Lower leg skin (tissue), 4 donors: ENCODE results near the gene TBX1. TPM values are rescaled to one million over a fixed set of nuclear protein-coding genes. Genes with fewer than 3 reads are reported as not detected.

ENCODE experiments used
- DNase-seq, 2 donors: peaks; one replicate each; pipeline ENCODE4 v3.0.0-alpha.2; 2019; ENCODE audit warnings: low spot score in 2 of 2
- H3K4me3 ChIP-seq: fragments of 200-600 bp; sonication (generic); 2 replicates; pipeline ENCODE4 v1.5.1; 2017; ENCODE audit warnings: mild to moderate bottlenecking, low read depth; ENCODE audit not compliant: poor library complexity, severe bottlenecking
- CTCF ChIP-seq, 3 donors: fragments of 450-650 bp; IDR thresholded peaks; one replicate each; pipeline ENCODE4 v1.5.1; 2016; ENCODE audit warnings: antibody characterized with exemption in 3 of 3, mild to moderate bottlenecking in 3 of 3, moderate library complexity in 2 of 3
- POLR2A ChIP-seq, 2 donors: fragments of 450-650 bp; IDR thresholded peaks; one replicate each; pipeline ENCODE4 v1.6.1; 2016 to 2017; ENCODE audit warnings: antibody characterized with exemption in 2 of 2, mild to moderate bottlenecking in 1 of 2, moderate library complexity in 1 of 2
- WGBS, 2 donors: methylation state at CpG; one replicate each; pipeline ENCODE4 v1.1.5; 2018; 5-methylcytosine and 5-hydroxymethylcytosine counted together
- intact Hi-C: fragments of 100-400 bp; cut with DNase I; formaldehyde crosslinking; loops from one replicate; pipeline ENCODE4 v1.15.0; 2023; ENCODE audit warnings: low total_unique reads
- total RNA-seq, 4 donors: library from RNA; depleted of rRNA; stranded (reverse); fragments of >200 nt; gene quantifications; one replicate each; pipeline ENCODE4 v1.1.0, GENCODE V29; 2016

The TBX1 gene
- total RNA-seq, 4 donors from 2014 or later, result 1.5 to 14.1 (median 4.9) TPM

DNA sequence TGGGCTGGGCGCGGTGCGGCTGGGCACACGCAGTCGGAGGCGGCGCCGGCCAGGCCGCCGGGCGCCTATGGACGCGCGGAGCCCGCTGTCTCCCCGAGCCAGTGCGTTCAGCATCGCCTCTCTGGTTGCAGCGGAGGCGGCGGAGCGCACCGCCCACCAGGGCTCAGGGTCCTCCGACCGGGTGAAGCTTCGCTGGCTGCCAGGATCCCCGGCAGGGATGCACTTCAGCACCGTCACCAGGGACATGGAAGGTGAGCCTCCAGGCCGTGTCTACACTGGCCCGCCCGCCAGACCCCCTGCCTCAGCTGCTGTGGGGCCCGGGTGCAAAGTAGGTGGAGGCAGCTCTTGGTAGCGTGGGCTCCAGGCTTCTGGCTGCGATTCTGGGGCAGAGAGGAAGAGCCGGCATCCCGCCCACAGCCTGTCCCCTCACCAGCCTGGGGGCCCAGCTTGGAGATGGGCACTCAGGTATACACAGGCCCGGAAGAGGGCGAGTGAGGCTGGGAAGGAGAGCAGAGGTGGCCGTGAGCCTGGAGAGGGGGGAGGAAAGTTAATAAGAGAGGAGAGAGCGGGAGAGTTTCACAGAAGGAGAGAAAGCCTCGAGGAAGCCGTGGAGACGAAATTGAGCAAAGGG is 1.0 kb upstream of the TBX1 start:
- TF ChIP-seq CTCF (IDR thresholded peaks at IDR 0.05) (no peak), POLR2A (IDR thresholded peaks at IDR 0.05) (no peak)
- 13 to 17% methylated on average over 21 to 28 of the region's 43 CpGs for WGBS, 2 donors
- H3K4me3 ChIP-seq, result no peak overlapping the region
- intact Hi-C loops, result no loop called here
- DNase-seq, result no peak

GRCh38 chr22:19760951-19761724 is 560 bp downstream of the TBX1 start:
- WGBS, 2 donors, result 1 to 25% methylated on average over 26 to 90 of the region's 117 CpGs
- H3K4me3 ChIP-seq, result peak overlapping the region; percentile 29
- no peak for DNase-seq
- TF ChIP-seq CTCF (IDR thresholded peaks at IDR 0.05) (no peak), POLR2A (IDR thresholded peaks at IDR 0.05) (no peak)
- intact Hi-C loops, result no loop called here

GRCh38 chr22:19761725-19762567 is 1.4 kb downstream of the TBX1 start:
- 67 to 80% methylated on average over 33 of the region's 33 CpGs for WGBS, 2 donors
- DNase-seq, result no peak
- TF ChIP-seq CTCF (IDR thresholded peaks at IDR 0.05) (no peak), POLR2A (IDR thresholded peaks at IDR 0.05) (no peak)
- intact Hi-C loops, result no loop called here
- H3K4me3 ChIP-seq, result no peak overlapping the region

DNA sequence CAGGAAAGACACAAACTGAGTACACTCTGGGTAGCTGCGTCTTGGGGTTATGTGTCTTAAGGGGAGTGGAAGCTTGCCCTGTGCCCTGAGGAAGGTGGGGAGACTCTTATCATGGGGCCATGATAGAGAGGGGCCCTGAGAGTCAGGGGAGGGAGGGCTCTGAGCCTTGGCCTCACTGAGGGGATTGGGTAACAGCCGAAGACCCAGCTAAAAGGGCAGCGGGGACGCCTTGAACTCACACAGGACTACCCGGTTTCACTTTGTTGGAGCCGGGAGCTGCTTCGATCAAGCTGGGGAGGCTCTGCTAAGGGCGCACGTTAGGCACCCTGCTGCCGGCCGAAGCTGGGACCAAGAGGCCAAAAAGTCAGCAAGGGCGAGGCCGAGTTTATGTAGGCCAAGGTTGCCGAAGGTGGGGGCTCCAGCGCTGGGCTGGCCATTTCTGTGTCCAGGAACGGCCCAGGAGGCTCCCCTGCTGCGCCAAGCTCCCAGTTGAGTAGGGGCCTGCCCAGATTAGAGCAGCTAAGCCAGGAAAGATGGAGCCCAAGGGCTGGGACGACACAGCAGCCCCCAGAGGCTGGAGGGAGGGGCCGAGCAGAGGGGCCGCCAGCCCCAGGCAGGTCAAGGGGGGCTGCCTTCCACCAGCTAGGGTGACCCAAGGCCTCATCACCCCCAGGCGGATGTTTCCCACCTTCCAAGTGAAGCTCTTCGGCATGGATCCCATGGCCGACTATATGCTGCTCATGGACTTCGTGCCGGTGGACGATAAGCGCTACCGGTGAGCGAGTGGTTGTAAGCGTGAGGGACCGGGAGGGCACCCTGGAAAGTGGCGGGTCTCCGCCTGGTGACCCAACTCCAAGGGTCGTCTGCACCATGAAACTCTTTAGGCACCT is 2.2 kb downstream of the TBX1 start:
- no peak for TF ChIP-seq POLR2A (IDR thresholded peaks at IDR 0.05)
- TF ChIP-seq CTCF (IDR thresholded peaks at IDR 0.05), result no peak
- no peak for DNase-seq
- intact Hi-C loops, result no loop called here
- 84 to 89% methylated on average over 30 to 33 of the region's 34 CpGs for WGBS, 2 donors
- H3K4me3 ChIP-seq, result no peak overlapping the region
